NCI-H2029 treated with DMSO at 0.1 percent for 48 hours (cell line): Measurements from ENCODE around the gene BORCS5.
"Not testable (repeated sequence)": the region's sequence is repeated elsewhere in the genome, so short reads cannot be mapped to it uniquely, and the experiment has no call there.

Experiments
- DNase-seq: peaks from one replicate; lab custom pipeline; 2025; lab: John Stamatoyannopoulos, UW

BORCS5 gene

GRCh38 chr12:12392413-12392812 is 35.5 kb downstream of the BORCS5 start:
- no peak for DNase-seq

DNA sequence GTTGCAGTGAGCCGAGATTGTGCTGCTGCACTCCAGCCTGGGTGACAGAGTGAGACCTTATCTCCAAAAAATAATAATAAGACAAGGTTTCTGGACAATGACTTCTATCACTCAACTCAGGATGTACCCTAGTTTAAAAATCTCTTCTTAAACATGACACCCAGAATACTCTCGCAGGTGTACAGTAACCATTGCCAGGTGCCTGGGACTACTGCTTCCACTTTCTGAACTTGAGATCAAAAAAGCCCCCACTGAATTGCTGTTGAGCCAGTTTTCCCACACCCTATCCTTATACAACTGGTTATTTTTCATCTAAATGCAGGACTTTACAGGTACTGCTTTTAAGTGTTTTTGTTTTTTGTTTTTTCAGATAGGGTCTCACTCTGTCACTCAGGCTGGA is 36.3 kb downstream of the BORCS5 start:
- DNase-seq = no peak

- DNase-seq = no peak
Observed at GRCh38 chr12:12396694-12397093, 39.8 kb downstream of the BORCS5 start.

- no peak for DNase-seq
Observed at GRCh38 chr12:12397184-12397583, 40.3 kb downstream of the BORCS5 start.

DNA sequence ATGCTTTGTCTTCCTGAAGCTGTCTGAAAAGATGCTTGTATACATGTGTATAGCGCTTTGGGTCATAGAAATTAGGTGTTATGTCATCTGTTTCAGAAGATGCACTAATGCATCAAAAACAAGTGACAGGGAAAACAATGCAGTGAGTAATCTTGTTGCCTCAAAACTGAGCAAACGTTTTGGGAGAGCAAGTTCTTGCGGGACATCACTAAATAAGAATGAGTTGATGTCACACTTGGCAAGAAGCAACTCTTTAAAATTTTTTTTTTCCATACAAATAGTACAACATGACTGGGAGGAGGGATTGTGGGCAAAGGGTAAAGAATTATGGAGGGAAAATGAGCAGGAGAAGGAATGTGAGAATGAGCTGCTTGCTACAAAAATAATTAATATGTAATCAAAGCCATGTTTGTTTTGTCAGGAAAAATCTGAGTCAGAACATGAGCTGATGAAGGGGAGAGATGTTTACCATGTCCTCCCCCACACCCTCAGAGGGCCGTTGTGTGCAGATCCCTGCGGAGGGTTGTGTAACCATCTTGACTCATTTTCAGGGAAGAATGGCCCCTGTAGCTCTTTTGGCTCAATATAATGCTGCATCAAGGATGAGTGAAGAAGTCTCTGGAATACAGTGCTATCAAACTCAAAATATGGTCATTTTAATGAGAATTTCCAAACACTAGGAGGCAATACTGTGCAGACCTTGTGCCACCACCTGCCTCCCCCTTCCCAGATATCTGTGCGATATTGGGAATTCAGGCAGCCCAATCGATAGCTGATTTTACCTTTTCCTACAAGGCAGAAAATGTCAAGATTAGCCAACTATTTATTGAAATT is 41.4 kb downstream of the BORCS5 start:
- DNase-seq = no peak

GRCh38 chr12:12399161-12399560 is 42.3 kb downstream of the BORCS5 start:
- DNase-seq = no peak

DNA sequence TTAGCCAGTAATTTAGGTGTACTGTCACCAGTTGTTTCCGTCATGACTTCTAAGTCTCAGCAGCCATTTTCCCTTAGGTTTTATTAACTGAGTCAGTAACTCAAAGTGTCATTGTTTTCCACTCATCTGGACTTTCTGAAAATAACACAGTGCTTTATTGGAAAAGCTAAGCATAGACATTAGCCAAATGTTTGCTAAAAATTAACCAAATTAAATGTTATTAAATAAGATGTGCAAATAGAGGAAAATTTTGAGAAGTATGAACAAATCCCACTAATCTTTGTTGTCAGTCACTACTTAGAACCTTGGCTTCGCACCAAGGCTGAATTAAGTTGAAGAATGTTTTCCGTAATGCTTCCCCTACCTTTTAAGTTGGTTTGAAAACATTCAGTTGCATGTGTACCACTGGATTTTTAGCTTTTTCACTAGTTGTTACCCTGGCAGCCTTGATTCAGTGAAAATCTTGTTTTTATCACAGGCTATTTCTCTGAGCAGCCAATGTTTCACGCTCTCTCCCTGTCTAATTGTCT is 43.0 kb downstream of the BORCS5 start:
- no peak for DNase-seq

DNA sequence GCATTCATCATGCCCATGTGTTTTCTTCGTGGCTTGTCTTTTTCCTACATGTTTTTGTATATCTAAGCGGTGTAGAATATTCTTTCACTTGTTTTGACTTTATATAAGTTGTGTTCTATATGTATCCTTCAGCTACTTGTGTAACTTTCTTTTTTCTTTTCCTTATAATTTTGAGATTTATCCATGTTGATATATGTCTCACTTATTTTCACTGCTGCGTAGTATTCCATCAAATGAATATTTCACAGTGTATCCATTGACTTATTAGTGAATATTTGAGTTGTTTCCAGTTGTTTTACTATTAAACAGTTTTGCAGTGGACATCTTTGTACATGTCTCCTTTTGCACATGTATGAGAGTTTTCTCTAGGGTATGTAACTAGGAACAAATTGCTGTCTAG is 43.9 kb downstream of the BORCS5 start:
- DNase-seq = no peak

DNA sequence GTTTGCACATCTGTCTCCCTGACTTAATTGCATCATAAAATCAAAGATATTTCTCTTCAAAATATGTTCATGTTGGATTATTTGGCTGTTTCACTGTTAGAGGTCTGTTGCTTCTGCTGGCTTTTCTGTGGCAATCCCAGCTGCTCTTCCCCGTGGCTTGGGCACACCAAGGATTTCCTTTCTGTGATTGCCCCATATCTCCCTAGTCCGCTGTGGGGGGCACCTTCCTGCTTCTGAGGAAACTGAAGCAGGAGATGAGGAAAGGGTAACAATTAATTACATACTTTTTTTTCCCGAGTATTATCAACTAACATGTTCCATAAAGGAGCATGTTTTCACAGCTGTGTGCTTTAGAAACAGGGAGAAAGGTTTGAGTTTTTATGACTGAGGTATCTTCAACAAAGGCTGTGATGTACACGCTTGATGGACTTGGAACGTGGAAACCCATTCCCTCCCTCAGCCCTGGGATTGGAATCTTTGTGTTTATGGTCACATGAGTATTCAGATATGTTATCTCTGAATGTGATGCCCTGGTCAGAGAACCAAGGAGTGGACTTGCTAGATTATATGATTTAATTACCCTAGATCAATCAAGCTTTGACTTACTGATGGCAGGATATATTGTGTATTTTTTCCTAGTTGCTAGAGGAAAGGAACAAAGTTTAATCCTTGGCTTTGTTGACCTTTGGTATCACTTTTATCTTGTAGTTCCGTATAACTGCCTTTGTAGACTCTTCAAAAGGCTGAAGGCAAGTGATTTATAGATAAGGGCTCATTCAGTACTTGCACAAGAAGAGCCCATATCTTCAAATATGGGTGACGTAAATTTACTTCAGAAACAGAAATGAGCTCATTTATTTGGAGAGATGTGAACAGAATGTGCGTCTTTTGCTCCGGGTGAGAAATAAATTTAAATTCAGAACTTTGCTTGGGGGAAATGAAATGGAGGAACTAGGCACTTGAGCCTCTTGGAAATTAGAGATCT is 46.7 kb downstream of the BORCS5 start:
- DNase-seq = no peak

- no peak for DNase-seq
Observed at GRCh38 chr12:12404297-12404696, 47.4 kb downstream of the BORCS5 start.

DNA sequence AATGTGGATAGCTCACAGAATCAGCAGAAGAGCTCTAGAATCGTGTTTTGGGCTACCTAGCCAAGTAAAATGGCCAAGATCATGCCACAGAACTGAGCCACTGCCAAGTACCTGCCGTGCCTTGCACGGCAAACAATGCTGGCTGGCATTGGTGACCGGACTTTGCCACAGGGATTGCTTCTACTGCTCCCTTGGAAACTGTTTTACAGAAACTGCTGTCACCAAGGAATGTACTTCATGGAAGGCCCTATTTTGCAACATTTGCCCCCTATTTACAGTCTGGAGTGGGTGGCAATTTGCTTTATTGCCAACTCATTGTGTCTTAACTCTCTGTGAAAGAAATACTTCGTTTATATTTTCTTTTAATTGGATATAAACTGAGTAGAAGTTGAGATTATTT is 49.0 kb downstream of the BORCS5 start:
- no peak for DNase-seq

- DNase-seq = no peak
Observed at GRCh38 chr12:12406762-12407161, 49.9 kb downstream of the BORCS5 start.

GRCh38 chr12:12408265-12408690 is 51.4 kb downstream of the BORCS5 start:
- DNase-seq = no peak

GRCh38 chr12:12409337-12409736 is 52.5 kb downstream of the BORCS5 start:
- not testable (repeated sequence) for DNase-seq

- no peak for DNase-seq
Observed at GRCh38 chr12:12415886-12416285, 59.0 kb downstream of the BORCS5 start.

DNA sequence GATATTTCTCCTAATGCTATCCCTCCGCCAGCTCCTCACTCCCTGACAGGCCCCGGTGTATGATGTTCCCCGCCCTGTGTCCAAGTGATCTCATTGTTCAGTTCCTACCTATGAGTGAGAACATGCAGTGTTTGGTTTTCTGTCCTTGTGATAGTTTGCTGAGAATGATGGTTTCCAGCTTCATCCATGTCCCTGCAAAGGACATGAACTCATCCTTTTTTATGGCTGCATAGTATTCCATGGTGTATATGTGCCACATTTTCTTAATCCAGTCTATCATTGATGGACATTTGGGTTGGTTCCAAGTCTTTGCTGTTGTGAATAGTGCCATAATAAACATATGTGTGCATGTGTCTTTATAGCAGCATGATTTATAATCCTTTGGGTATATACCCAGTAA is 62.3 kb downstream of the BORCS5 start:
- DNase-seq = not testable (repeated sequence)

DNA sequence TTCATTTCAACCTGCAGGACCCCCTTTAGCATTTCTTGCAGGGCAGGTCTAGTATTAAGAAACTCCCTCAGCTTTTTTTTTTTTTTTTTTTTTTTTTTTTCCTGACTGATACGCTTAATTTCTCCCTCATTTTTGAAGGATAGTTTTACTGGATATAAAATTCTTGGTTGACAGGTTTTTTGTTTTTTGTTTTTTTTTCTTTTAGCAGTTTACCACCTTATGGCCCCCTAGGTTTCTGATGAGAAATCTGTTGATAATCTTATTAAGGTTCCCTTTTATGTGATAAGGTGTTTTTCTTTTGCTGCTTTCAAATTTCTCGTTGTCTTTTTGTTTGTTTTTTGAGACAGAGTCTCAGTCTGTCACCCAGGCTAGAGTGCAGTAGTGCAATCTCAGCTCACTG is 66.5 kb downstream of the BORCS5 start:
- no peak for DNase-seq

DNA sequence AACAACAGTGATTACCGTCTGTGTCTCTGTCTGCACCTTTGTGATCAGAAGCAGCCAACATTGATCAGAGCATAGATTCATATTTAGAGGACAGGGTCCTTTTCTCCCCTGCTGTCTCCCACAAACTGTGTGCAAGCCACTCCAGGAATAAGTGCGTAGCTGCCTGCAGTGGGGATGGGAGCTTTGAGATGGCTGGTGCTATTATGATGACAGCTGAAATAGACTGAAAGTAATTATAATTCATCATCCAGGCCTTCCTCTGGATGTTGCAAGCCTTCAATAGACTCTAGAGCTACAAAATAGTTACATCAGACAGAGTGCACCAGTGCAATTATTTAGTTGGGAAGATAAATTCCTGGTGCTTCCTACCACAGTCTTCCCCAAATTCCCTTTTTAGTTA is 68.1 kb downstream of the BORCS5 start:
- no peak for DNase-seq

GRCh38 chr12:12425616-12426015 is 68.7 kb downstream of the BORCS5 start:
- no peak for DNase-seq

DNA sequence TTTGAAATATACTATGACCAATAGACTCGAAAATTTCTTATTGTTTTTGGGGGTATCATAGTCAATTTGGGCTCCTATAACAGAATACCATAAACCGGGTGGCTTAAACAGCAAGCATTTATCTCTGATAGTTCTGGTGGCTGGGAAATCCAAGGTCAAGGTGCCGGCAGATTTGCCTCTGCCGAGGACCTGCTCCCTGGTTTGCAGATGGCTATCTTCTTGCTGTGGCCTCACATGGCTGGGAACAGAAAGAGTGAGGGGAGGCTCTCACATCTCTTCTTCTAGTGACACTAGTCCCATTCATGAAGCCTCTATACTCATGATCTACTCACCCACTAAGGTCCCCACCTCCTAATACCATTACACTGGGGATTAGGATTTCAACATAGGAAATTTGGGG is 70.7 kb downstream of the BORCS5 start:
- DNase-seq = no peak

DNA sequence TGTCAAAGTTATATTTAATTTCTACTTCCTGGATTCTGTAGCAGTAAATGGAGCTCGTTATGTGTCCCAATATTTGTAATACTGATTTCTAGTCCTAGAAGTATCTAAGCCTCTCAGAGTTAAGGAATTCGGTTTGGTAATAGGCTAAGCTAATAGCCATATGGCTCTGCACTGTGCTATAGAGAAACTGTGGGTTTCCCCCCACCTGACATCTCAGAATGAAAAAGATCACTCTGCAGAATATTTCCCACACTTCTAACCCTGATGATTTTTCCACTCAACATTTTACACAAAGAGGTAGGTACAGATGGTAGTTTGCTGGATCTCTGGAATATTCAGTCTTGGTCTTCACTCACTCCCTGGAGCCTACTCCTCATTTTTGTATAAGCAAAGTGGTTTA is 71.2 kb downstream of the BORCS5 start:
- DNase-seq = no peak

- no peak for DNase-seq
Observed at GRCh38 chr12:12428961-12429657, 72.2 kb downstream of the BORCS5 start.
